Right atrium auricular region (tissue), 2 donors: ENCODE measurements around the gene MTCH1. TPM values are rescaled to one million over a fixed set of nuclear protein-coding genes. Genes with fewer than 3 reads are reported as not detected.
"Not testable (repeated sequence)": the region's sequence is repeated elsewhere in the genome, so short reads cannot be mapped to it uniquely, and the experiment has no call there.

Source experiments
- DNase-seq: peaks from one replicate; pipeline ENCODE4 v3.0.0-alpha.2; 2019; ENCODE audit warnings: low spot score
- H3K27ac ChIP-seq, 2 donors: fragments of 200-600 bp; sonication (generic); 1 replicate in 1 of 2; 2 replicates in 1 of 2; pipeline ENCODE4 v1.5.1; 2016 to 2019
- H3K27me3 ChIP-seq, 2 donors: fragments of 200-600 bp; sonication (generic); one replicate each; pipeline versions ENCODE4 v1.5.1 to v1.6.0; 2017 to 2019
- H3K36me3 ChIP-seq: fragments of 200-600 bp; sonication (generic); one replicate; pipeline ENCODE4 v1.5.1; 2016
- H3K4me1 ChIP-seq, 2 donors: fragments of 200-600 bp; sonication (generic); one replicate each; pipeline versions ENCODE4 v1.5.1 to v1.6.0; 2017 to 2019
- H3K4me3 ChIP-seq, 2 donors: fragments of 200-600 bp; sonication (generic); 1 replicate in 1 of 2; 2 replicates in 1 of 2; pipeline ENCODE4 v1.5.1; 2017 to 2019; ENCODE audit warnings: mild to moderate bottlenecking in 1 of 2, moderate library complexity in 1 of 2
- H3K9me3 ChIP-seq, 2 donors: fragments of 200-600 bp; sonication (generic); one replicate each; pipeline ENCODE4 v1.5.1; 2019
- total RNA-seq, 2 donors: library from RNA; depleted of rRNA; stranded (reverse); fragments of >200 nt; gene quantifications; one replicate each; pipeline ENCODE4 v1.1.0, GENCODE V29; 2016
- TF ChIP-seq, protein P1 (sequence below), 2 donors: fragments of 200-600 bp; sonication (generic); IDR thresholded peaks; one replicate each; pipeline ENCODE4 v1.5.1; 2019; ENCODE audit warnings: antibody characterized with exemption in 2 of 2

The MTCH1 gene
- total RNA-seq, 2 donors from 2014 or later: 155 to 259 TPM

DNA sequence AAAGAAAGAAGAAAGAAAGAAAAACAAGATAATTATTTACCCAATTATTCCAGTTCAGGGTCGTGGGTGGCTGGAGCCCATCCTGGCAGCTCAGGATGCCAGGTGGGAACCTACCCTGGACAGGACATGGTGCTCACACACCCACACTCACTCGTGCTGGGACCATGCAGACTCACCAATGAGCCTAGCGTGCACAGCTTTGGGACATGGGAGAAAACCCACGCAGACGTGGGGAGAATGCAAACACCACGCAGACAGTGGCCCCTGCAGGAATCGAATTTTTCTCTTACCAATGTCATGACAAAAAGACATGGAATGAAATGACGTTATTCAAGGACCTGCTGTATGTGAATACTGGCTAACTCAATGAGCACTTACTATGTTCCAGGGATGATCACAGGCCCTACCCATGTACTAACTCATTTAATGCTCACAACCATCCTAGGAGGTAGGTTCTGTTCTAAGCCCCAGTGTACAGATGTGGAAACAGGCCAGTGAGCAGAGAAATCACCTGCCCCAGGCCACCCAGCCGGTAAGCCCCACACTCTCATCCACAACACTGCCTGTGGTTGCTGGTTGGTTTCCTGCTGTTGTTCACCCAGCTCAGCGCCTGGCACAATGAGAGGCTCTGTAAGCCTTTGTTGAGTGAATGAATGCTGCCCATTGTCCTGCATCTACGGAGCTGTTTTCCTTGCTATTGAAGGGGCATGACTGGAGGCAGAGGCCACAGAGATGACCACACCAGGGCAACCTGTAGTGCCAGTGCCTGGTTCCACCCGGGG, 38.2 kb downstream of the MTCH1 start:
- H3K9me3 ChIP-seq: no peaks in the 10 kb centered on the region
- H3K27me3 ChIP-seq: no peaks in the 10 kb centered on the region
- H3K27ac ChIP-seq: no peak overlapping the region
- no peak for DNase-seq
- H3K4me3 ChIP-seq: no peak overlapping the region
- TF ChIP-seq, protein P1, sequence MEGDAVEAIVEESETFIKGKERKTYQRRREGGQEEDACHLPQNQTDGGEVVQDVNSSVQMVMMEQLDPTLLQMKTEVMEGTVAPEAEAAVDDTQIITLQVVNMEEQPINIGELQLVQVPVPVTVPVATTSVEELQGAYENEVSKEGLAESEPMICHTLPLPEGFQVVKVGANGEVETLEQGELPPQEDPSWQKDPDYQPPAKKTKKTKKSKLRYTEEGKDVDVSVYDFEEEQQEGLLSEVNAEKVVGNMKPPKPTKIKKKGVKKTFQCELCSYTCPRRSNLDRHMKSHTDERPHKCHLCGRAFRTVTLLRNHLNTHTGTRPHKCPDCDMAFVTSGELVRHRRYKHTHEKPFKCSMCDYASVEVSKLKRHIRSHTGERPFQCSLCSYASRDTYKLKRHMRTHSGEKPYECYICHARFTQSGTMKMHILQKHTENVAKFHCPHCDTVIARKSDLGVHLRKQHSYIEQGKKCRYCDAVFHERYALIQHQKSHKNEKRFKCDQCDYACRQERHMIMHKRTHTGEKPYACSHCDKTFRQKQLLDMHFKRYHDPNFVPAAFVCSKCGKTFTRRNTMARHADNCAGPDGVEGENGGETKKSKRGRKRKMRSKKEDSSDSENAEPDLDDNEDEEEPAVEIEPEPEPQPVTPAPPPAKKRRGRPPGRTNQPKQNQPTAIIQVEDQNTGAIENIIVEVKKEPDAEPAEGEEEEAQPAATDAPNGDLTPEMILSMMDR (IDR thresholded peaks at IDR 0.05): no peak
- no peaks in the 10 kb centered on the region for H3K36me3 ChIP-seq
- H3K4me1 ChIP-seq: no peaks in the 10 kb centered on the region

GRCh38 chr6:36946526-36946925, 39.5 kb downstream of the MTCH1 start:
- no peak for DNase-seq

GRCh38 chr6:36945301-36945700, 40.7 kb downstream of the MTCH1 start:
- Histone ChIP-seq H3K4me1 (no peaks in the 10 kb centered on the region), H3K4me3 (no peak overlapping the region), H3K27ac (no peak overlapping the region), H3K9me3 (no peaks in the 10 kb centered on the region), H3K36me3 (no peaks in the 10 kb centered on the region), H3K27me3 (no peaks in the 10 kb centered on the region)
- no peak for DNase-seq
- TF ChIP-seq, protein P1 (IDR thresholded peaks at IDR 0.05): no peak

More at GRCh38 chr6:36946526-36946925, 39.5 kb downstream of the MTCH1 start:
- Histone ChIP-seq H3K9me3 (no peaks in the 10 kb centered on the region), H3K4me1 (no peaks in the 10 kb centered on the region), H3K27me3 (no peaks in the 10 kb centered on the region), H3K36me3 (no peaks in the 10 kb centered on the region), H3K4me3 (no peak overlapping the region), H3K27ac (no peak overlapping the region)
- TF ChIP-seq, protein P1 (IDR thresholded peaks at IDR 0.05): no peak

GRCh38 chr6:36944650-36945049, 41.3 kb downstream of the MTCH1 start:
- Histone ChIP-seq H3K27me3 (no peaks in the 10 kb centered on the region), H3K27ac (no peak overlapping the region), H3K4me1 (no peaks in the 10 kb centered on the region), H3K9me3 (no peaks in the 10 kb centered on the region), H3K4me3 (no peak overlapping the region), H3K36me3 (no peaks in the 10 kb centered on the region)
- DNase-seq: no peak
- TF ChIP-seq, protein P1 (IDR thresholded peaks at IDR 0.05): no peak

DNA sequence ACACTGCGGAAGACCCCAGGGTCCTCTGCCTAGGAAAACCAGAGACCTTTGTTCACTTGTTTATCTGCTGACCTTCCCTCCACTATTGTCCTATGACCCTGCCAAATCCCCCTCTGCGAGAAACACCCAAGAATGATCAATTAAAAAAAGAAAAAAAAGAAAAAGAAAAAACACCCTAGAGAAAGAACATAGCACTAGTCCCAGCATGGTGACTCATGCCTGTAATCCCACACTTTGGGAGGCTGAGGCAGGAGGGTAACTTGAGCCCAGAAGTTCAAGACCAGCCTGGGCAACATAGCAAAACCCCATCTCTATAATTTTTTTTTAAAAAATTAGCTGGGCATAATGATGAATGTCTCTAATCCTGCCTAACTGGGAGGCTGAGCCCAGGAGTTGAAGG, 43.7 kb downstream of the MTCH1 start:
- not testable (repeated sequence) for H3K4me3 ChIP-seq, H3K4me1 ChIP-seq, DNase-seq, H3K36me3 ChIP-seq, H3K27me3 ChIP-seq, H3K27ac ChIP-seq, H3K9me3 ChIP-seq

GRCh38 chr6:36941561-36941960, 44.4 kb downstream of the MTCH1 start:
- H3K4me1 ChIP-seq, H3K27ac ChIP-seq, H3K36me3 ChIP-seq, H3K9me3 ChIP-seq, H3K27me3 ChIP-seq, DNase-seq, H3K4me3 ChIP-seq: not testable (repeated sequence)

- H3K4me1 ChIP-seq: no peaks in the 10 kb centered on the region
- no peaks in the 10 kb centered on the region for H3K36me3 ChIP-seq
- no peaks in the 10 kb centered on the region for H3K9me3 ChIP-seq
- DNase-seq: no peak
- H3K27ac ChIP-seq: no peak overlapping the region
- TF ChIP-seq, protein P1 (IDR thresholded peaks at IDR 0.05): no peak
- no peaks in the 10 kb centered on the region for H3K27me3 ChIP-seq
- no peak overlapping the region for H3K4me3 ChIP-seq
Observed at GRCh38 chr6:36940027-36940426, 46.0 kb downstream of the MTCH1 start.

DNA sequence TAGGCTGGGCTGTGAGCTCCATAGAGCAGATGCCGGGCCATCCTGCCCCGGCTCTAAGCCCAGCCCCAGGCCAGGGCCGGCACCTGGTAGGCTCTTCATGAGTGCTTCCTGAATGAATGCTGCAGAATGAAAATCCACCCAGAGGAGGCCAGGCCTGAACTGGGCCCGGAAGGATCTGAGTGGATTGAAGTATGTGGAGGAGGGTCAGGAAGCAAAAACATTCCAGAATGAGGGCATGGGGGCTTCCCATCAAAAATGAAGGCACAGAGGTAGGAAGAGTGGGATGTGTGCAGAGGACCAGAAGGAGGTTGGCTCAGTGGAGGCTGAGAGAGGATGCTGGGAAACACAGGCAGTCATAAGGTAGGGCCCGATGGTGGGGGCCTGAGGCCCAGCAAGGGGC, 47.0 kb downstream of the MTCH1 start:
- not testable (repeated sequence) for H3K27ac ChIP-seq, H3K4me3 ChIP-seq, H3K4me1 ChIP-seq, H3K9me3 ChIP-seq, H3K27me3 ChIP-seq, H3K36me3 ChIP-seq, DNase-seq
